ENCODE data around the gene PHLDB2. TPM values are rescaled to one million over a fixed set of nuclear protein-coding genes. Genes with fewer than 3 reads are reported as not detected.

The PHLDB2 gene
- polyA plus RNA-seq, 5 donors, result 32.1 to 62.8 (median 55.0) TPM

DNA sequence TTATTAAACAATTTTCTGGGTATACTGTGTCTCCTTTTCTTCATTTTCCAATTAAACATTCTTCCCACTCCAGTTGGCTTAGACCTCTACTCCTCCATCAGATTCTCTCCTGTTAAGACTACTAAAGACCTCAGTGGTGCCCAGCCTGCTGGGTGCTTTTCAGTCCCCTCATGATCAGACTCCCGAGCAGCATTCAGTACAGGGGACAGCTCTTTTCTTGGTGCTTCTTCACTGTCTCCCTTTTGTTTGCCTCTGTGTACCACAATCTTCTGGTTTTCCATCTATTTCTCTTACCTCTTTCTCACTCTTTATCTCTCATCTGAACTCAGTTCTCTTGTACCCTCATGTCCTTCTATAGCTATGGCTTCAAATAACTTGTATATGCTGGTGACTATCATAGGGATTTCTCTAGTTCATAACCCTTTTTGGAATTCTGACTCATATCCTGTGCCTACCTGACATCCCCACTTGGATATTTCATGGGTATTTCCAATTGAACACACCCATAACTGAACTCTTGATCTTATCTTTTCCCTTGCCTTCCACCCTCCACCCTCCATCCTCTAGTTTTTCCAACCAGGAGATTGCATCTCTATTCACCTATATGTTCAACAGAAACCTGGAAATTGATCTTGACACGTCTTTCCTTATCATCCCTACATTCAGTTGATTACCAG is 64.2 kb downstream of the PHLDB2 start:
- no peak for DNase-seq

DNA sequence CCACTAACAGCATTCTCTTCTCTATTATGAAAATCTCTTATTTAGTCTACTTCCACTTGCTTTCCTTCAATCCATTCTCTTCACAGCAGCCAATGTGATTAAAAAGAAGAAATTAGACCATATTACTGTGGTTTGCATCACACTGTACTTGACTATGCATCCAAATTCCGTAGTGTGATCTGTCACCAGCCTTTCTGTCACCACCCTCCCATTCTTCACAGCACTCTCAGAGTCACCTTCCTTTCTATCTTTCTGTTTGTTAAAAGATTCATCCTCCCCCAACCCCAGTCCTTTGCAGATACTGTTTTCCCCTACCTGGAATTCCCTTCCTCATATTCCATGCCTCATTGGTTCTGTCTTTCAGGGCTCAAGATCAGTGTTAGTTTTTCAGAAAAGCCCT is 64.7 kb downstream of the PHLDB2 start:
- DNase-seq, result no peak

DNA sequence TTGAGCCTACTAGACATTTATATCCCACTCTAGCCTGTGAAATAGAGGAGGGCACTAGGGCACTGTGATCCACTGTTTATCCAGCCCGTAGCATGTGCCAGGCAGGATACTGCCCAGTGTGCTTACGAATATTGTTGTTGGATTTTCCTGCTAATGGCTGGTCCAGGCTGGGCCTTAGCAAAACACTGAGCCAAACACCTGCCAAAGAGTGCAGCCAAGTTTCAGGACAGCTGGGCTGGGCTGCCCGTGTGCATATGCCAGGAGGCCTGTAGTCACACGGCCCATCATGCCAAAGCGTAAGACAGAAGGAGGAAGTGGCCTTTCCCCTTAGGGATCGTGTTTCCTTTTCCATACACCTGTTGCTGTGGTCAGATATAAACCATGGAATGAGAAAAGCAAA is 65.2 kb downstream of the PHLDB2 start:
- peak in 1 of 2 donors; percentile 22 for DNase-seq

DNA sequence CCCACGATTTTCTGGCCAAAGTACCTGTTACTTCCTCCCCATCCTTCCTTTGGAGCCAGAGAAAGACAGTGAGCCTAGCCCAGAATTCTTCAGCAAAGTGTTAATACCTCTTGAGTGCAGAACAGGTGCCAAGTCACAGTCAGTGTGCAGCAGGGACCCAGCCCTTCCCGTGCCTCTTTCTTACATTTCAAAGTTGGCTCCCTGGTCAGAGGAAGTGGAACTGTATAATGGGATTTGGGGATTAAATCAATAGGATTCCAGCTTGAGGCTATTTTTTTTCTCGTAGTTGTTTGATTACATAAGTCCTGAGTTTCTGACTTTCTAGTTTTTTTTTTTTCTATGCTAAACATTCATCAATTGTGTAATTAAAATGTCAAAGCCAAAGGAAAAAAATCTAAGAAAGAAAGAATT is 67.2 kb downstream of the PHLDB2 start:
- no peak for DNase-seq

DNA sequence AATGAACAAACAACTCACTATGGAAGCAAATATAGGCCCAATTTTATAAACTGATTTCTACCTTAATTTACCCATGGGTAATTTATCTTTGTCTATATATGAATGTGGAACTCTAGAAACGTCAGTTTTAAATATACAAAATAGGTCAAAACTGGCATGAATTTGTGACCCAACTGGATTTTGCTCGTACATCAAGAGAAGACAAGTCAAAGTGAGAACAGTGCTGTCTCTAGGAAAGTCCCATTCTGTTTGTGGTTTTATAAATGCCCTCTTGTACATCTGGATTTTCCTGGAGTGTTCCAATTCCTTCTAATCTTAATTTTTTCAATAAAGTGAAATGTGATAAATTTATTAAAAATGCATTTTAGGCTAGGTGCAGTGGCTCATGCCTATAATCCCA is 69.5 kb downstream of the PHLDB2 start:
- DNase-seq, result no peak

DNA sequence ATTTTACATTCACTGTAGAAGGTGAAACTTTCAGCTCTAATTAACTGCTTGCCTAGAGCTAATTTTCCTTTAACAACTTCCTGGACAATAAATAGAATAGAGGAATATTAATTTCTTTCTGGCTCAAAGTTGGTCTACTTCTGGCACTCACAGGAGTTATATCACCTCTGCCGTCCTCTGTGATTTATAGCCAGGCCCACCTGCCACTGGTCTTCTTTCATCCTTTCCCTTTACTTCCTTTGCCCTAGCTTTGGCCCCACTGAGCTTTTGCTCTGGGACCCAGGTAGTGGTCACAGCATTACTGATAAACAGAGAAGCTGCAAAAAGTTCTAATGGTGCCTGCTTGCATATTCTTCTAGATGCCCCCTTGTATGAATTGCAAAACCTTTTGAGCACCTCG is 70.4 kb downstream of the PHLDB2 start:
- no peak for DNase-seq

DNA sequence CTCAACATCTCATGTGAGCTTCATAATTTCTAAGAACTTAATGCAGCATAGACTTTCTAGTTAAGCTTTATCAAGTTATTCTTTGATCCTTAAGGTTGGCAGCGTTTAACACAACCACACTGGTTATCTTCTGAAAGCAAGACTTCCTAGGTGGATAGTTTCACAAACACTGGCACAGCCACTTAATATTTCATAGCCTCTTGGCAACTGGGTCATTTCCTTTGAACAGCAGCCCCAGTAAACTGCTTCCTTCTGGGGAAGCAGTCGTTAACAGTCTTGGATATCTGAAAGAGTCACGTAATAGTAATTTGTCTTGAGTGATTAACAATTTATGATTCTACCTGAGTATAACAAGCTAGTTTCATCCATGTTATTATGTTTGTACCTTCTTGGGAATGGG is 73.9 kb downstream of the PHLDB2 start:
- no peak for DNase-seq

DNA sequence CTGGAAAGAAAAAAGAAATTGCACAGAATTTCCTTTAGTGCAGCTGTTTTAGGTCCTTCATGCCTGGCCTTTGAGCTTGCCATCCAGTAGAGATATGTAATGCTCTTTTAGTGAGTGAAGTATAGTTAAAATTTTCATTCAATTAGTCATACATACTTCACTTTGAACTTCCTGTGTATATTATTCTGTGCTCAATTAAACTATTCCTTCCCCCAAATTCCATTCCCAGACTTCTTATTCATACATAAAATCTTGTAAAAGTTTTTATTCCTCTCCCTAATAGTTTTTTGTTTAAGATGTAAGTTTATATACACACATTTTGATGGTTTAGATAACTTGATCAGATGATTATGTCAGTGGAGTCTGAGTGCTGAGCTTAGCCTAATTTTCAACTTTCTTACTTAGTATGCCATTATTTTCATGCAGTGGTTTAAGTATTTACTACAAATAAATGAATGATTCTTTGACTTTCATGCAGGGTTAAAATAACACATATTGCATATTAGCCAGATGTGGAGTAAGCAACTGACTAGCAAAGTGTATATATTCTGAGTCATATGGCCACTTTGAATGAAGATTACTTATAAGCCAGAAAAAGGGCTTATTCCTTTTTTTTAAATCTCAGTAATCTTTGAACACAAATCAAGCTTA is 77.3 kb downstream of the PHLDB2 start:
- DNase-seq, result no peak

DNA sequence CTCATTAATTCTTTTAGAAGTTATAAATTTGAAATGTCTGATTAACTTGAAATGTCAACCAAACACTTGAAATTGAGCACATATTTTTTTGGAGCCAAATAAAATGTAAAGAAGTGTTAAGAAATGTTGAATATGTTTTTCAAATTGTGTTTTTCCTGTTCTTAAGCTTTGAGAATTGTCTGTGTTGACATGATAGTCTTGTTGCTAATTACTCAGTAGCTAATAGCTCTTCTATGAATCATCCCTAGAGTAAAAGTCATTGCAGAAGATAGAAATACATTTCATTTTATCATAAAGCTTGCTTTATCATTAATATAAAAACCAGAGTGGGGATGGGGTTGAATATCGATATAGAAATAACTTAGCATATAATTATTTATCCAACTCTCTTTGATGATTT is 77.9 kb downstream of the PHLDB2 start:
- DNase-seq, result no peak

DNA sequence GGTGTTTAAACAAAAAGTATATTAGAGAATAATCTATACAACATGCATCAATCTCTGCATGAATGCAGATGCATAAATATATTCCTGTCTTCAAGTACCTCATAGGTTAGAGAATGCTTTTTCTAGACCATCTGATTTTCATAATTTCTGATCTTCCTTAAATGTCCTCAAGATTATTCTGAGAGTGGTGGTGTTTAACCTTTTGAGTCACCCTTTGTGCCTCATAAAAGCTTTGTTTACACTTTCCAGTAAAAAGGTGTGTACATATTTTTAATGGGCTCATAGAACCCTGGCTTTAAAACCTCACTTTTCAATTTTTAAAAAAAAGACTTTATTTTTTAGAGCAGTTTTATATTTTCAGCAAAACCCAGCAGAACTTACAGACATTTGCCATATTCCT is 78.8 kb downstream of the PHLDB2 start:
- no peak for DNase-seq

DNA sequence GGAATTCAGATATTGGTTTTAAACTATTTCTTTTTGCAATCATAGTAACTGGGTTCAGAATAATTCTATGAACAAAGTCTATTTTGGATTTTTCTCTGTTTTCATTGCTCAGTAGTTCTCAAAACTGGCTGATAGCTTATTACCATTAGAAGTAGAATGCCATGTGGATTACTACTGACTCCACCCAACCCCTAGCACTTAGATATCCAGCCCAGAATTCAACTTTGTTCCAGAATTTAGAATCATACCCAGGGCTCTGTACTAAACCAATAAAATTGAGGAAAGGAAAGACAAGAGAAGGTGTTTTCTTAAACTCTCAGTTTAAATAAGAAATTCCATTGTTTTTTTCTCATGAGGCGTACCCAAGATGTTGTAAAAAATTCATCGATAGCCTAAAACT is 80.8 kb downstream of the PHLDB2 start:
- DNase-seq, result no peak

DNA sequence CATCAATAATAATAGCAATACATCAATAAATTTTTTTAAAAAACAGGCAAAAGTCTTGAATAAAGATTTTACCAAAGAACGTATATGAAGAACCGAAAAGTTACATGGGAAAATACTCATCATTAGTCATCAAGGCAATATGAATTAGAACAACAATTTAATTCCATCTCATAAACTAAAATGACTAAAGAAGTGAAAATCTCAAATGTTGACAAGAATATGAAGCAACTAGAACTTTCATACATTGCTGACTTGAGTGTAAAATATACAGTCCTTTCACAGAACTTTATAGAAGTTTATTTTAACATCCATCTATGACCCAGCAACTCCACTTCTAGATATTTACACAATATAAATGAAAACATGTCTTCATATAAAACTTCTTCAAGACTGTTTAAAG is 84.5 kb downstream of the PHLDB2 start:
- DNase-seq, result no peak

DNA sequence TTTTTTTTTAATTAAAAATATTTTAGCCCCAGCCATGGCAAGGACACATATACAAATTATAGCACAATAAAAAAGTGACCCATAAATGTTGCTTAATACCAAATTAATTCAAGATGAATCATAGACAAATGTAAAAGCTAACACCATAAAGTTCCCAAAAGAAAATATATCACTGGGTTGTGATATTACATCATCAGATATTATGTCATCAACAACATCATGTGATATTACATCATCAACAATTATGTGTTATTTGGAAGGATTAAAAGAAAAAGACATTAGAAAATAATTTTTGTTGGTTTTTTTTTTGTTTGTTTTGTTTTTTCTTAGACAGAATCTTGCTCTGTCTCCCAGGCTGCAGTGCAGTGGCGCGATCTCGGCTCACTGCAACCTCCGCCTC is 85.3 kb downstream of the PHLDB2 start:
- no peak for DNase-seq

DNA sequence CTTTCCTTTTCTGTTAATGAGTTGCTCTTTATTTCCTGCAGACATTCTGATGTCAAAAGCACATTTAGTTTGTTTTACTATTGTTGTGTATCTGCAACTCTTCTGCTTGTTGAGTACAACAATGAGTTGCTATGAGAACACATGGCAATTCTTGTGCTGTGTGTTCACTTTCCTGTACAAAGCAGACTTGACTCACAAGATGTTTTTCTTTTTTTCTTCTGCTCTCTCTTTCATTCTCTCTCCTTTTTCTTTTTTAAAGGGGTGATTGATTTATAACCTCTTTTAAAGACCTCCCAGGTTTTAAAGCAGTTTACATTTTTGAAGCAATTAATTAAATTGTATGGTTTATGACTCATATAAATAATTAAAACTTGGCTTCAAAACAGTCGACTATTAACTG is 88.2 kb downstream of the PHLDB2 start:
- no peak for DNase-seq

DNA sequence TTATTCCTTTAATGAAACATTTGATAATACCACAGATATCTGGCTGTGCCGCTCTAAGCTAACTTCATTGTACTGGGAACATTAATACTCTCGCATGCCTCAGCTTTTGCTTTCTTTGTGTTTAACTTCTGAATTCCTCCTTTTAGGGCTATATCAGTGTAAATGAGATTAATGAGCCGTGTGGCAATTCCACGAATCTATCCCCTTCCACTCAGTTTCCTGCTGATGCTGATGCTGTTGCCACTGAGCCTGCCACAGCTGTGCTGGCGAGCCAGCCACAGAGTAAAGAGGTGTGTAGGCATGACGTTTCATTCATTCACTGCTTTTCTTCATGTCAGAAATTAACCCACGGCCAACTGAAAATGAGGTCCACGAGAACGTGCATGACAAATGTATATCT is 89.7 kb downstream of the PHLDB2 start:
- DNase-seq, result no peak

DNA sequence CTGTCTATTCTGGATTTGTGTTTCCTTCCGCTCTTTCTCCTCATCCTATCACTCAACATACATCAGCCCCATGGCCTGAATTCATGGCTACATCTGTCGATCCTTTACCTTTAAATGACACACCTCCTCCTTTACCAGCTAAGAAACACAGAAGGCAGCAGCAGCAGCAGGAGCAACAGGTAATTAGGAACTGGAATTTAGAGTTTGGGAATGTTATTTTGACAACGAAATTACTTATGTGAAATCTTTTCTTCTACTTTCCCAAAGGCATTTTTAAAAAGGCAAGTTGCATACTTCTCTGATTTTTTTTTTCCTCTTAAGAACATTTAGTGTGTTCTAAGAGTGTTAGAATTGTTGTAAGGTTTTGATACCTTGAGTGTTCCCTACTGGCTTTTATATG is 90.6 kb downstream of the PHLDB2 start:
- DNase-seq, result no peak

DNA sequence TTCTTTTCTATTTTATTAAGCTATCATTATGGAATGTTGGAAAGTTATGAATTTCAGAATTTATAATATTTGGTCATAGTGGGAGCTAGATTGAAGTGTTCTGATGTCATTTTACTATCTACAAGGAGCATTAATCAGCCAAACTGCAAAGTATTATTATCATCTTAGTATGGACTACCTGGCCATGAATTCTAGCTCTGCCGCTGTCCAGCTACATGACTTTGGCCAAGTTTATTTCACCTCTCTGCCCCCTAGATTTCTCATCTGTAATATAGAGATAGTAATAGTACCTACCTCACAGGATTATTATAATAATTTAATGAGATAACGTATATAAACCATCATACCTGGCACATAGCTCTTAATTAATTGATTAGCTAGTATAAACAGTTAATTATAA is 92.0 kb downstream of the PHLDB2 start:
- no peak for DNase-seq

DNA sequence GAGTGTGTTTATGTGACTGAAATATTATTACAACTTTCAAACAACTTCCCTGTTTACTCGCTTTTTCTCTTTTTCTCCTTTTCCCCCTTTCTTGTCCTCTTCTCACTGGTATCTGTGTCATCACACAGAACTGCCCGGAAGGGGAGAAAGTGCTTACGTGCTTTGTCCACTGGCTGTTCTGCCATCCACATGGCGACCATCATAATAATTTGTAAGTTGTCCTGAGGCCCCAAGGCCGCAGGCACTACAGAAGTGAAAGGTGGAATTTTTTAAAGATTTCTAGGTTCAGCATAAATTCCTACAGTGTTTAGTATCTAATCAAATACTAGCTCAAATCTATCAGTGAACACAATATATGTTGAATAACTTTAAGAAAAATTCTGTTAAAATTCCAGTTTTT is 93.0 kb downstream of the PHLDB2 start:
- no peak for DNase-seq

DNA sequence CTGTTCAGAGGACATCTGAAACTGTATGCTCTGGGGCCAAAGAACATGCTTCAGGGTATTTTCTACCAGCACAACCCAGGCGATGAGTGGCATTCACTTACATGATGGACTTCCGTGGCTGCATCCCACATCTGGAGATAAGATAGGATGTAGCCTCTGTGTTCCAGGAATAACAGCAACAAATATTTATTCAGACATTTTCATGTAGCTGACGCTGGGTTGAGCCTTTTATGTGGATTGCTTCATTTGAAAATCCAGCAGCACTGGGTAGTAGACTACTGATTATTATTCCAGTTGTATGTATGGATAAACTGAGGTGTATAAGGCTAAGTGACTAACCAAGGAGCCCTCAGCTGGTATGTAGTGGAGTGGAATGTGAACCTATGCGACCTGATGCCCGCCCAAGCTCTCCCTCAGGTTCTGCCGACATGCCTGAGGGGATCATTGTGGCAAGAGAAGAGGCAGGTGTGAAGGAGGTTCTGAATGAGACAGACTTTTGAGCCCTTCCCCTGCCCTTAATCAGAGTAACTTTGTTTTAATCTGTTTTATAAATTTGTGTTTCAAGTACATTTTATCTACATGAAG is 93.9 kb downstream of the PHLDB2 start:
- DNase-seq, result no peak

DNA sequence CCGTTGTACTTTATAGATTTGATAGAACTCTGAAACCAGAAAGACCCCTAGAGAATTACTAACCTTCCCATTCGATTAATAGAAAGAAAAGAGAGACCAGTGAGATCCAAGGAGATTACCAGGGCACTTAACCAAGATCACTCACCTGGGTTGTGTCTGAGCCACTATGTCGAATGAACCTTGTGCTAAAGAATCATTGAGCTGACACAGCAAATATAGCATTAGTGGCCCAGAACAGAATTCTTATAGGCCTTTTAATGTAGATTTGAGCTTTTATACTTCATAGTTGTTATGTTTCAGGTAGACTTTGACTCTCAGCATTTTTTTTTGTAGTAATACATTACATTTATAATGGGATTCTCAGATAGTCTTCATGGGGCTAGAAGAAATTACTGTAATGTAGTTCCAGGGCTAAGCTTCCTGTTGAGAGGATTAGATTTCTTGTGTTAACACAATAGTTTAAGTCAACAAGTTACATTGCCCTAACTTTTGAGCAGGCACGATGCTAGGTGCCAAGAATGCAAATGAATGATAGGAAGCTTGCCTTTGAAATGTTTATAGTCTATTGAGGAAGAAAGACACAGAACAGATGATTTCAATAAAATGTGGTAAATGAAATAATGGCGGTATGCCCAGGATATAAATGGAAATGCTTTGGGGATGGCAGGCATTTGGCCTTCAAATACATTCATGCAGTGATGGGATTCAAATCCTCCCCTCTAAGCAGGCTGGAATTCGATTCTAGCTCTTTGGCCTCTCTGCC is 95.3 kb downstream of the PHLDB2 start:
- no peak for DNase-seq

DNA sequence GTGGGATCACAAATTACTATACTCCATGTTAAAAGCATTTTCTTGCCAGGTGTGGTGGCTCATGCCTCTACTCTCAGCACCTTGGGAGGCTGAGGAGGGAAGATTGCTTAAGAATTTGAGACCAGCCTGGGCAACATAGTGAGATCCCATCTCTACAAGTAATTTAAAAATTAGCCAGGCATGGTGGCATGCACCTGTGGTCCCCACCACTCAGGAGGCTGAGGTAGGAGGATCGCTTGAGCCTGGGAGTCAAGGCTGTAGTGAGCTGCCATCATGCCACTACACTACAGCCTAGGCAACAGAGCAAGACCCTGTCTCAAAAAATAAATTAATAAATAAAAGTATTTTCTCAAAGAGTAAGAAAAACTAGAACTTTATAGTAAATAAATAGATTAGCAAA is 96.8 kb downstream of the PHLDB2 start:
- DNase-seq, result no peak

DNA sequence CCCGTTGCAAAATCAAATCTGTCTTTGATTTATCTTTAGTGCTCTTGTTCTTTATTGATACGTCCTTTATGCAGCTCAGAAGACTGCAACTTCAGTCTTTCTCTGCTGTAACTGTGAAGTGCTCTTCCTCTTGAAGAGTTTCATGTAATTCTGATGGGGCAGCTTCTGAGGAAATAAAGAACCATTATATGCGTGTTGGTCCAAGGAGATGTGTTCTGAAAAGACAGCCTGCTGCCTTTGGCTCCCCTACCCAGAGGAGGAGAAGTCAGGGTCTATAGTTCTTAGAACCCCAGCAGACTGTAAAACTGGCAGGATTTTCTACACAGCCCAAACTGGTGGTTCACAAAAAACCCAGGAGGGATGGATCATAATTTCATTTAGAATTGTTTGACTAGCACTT is 97.4 kb downstream of the PHLDB2 start:
- DNase-seq, result no peak
